Measurements from ENCODE around the gene SCNN1A. TPM values are rescaled to one million over a fixed set of nuclear protein-coding genes. Genes with fewer than 3 reads are reported as not detected.
A peak's percentile ranks its signal among the peaks of the same experiment; 100 is the strongest.
"Not testable (repeated sequence)": the region's sequence is repeated elsewhere in the genome, so short reads cannot be mapped to it uniquely, and the experiment has no call there.

SCNN1A gene
- total and polyA plus RNA-seq, 9 donors: 0.17 to 4.1 (median 0.24) TPM; not detected in 2

DNA sequence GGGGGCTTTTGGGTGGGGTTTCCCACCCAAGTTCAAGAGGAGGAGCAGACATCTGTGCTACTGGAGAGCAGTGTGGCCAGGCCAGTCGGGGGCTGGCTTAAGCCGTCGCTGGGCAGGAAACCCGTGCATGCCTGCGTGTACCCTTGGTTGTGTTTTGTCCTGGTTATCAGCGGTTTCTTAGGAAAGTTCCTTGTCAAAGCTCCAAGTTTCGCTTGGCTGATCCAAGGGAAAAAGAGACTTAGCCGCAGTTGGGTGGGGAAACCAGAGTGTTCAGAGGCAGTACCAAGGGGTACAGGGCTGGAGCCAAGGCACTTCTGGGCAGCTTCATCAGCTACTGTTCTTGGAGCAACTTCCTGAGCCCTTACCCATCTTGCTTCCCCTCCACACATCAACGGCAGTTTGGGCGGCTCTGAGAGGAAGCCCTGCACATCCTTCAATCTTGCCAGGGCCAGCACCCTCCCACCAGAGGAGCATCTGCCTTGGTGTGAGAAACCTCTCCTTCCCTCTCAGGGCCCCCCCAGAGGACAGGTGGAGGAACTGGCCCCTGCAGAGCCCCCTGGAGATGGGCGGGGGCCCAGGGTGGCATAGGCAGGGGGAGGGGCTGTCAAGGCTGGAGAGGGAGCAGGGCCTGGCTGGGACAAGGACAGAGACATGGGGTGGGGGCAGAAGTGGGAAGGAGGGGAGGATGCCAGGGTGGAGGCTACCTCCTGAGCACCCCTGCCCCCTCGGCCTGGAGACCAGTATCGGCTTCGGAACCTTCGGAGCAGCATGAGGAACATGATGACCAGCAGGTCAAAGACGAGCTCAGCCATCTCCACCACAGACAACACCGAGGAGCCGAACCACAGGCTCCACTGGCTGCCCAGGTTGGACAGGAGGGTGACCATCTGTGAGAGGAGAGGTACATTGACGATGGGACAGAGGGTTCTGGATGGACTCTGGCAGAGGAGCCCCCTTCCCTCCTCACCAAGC, 27.7 kb downstream of the SCNN1A start:
- no peaks in the 10 kb centered on the region for H3K27me3 ChIP-seq (ENCODE audit: control insufficient read depth, insufficient read depth, low read length)
- no peaks in the 10 kb centered on the region for H3K9me3 ChIP-seq (replicated peaks; ENCODE audit: control insufficient read depth, low read depth, low read length)
- peak overlapping the region; percentile 37 for H3K27ac ChIP-seq (ENCODE audit: low read length)
- H3K36me3 ChIP-seq (ENCODE audit: control insufficient read depth, insufficient read depth, low read length): no peaks in the 10 kb centered on the region
- peak; percentile 87 for DNase-seq
- WGBS (ENCODE audit: insufficient coverage): 50% methylated on average over 8 of the region's 19 CpGs
- no peak overlapping the region for H3K4me3 ChIP-seq (ENCODE audit: low read length)
- H3K4me1 ChIP-seq (ENCODE audit: control insufficient read depth, insufficient read depth, low read length): peaks cover 26% of the 10 kb centered on the region

- no peaks in the 10 kb centered on the region for H3K9me3 ChIP-seq (replicated peaks; ENCODE audit: control insufficient read depth, low read depth, low read length)
- WGBS (ENCODE audit: insufficient coverage): 97% methylated on average over 6 of the region's 8 CpGs
- no peak overlapping the region for H3K27ac ChIP-seq (ENCODE audit: low read length)
- no peaks in the 10 kb centered on the region for H3K36me3 ChIP-seq (ENCODE audit: control insufficient read depth, insufficient read depth, low read length)
- no peak for DNase-seq
- no peaks in the 10 kb centered on the region for H3K27me3 ChIP-seq (ENCODE audit: control insufficient read depth, insufficient read depth, low read length)
- H3K4me3 ChIP-seq (ENCODE audit: low read length): no peak overlapping the region
- H3K4me1 ChIP-seq (ENCODE audit: control insufficient read depth, insufficient read depth, low read length): peaks cover 28% of the 10 kb centered on the region
Measured at GRCh38 chr12:6346942-6347341, 28.4 kb downstream of the SCNN1A start.

DNA sequence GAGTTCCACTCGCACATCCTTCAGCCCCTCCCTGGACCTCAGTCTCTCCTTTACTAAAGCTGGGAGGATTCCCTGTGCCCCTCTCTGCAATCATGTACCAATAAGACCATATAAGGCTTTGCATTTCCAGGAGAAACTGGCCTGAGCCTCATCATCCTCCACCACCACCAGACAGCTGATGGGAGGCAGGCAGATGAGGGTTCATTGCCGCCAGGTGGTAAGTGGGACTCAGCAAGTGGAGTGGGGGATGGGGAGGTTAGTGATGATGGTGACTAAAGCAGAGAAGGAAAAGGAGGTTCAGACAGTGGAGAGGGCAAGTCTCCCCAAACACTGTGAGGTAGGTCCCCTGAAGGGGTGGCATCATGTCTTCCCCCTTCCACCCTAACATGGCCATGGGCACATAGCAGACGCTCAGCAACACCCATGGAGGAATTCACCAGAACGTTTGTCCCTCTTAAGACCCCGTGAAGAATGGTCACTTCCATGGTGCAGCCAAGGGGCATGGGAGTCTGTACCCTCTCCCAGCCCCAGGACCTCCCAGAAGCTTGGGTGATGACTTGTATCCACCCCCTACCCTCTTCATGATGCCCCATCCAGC, 29.0 kb downstream of the SCNN1A start:
- H3K27ac ChIP-seq (ENCODE audit: low read length): no peak overlapping the region
- 88% methylated on average over 3 of the region's 5 CpGs for WGBS (ENCODE audit: insufficient coverage)

DNA sequence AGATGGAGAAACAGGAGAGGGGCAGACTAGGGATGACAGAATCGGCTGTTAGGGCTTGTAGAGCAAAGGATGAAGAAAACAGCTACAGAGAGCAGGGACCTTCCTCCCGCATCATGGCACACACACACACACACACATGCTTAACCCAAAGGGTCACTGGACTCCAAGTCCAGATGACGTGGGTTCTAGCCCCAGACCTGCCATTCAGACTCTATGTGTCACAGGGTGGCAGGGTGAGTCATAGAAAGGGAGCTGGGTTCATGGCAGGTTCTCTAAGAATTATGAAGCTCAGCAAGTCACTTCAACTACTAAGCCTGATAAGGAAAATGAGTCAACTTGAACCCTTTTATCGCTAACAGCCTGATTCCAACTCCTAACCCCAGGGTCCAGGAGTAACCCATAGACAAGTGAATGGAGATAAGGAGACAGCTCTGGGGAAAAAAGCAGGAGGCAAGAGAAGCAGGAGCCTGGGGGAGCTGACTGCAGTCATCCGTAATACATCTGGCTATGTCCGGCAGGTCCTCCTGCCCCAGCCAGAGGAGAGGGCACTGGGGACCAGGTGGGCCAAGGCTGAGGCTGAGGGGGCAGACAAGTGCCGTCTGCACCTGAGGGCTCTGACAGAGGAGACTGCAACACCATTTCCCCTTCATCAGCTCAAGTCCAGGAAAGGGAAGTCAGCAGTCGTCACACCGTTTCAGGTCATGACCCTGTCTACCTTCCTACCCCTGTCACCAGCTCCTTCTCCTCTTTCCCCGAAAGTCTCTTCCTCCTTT, 29.9 kb downstream of the SCNN1A start:
- H3K27ac ChIP-seq (ENCODE audit: low read length): no peak overlapping the region
- DNase-seq: peak; percentile 16
- no peaks in the 10 kb centered on the region for H3K27me3 ChIP-seq (ENCODE audit: control insufficient read depth, insufficient read depth, low read length)
- no peaks in the 10 kb centered on the region for H3K9me3 ChIP-seq (replicated peaks; ENCODE audit: control insufficient read depth, low read depth, low read length)
- peaks cover 35% of the 10 kb centered on the region for H3K4me1 ChIP-seq (ENCODE audit: control insufficient read depth, insufficient read depth, low read length)
- H3K4me3 ChIP-seq (ENCODE audit: low read length): no peak overlapping the region
- 55% methylated on average over 5 of the region's 10 CpGs for WGBS (ENCODE audit: insufficient coverage)
- no peaks in the 10 kb centered on the region for H3K36me3 ChIP-seq (ENCODE audit: control insufficient read depth, insufficient read depth, low read length)

More for the DNA sequence above, 29.0 kb downstream of the SCNN1A start:
- H3K27me3 ChIP-seq (ENCODE audit: control insufficient read depth, insufficient read depth, low read length): no peaks in the 10 kb centered on the region
- H3K4me3 ChIP-seq (ENCODE audit: low read length): no peak overlapping the region
- H3K36me3 ChIP-seq (ENCODE audit: control insufficient read depth, insufficient read depth, low read length): no peaks in the 10 kb centered on the region
- DNase-seq: no peak
- H3K4me1 ChIP-seq (ENCODE audit: control insufficient read depth, insufficient read depth, low read length): peaks cover 29% of the 10 kb centered on the region
- H3K9me3 ChIP-seq (replicated peaks; ENCODE audit: control insufficient read depth, low read depth, low read length): no peaks in the 10 kb centered on the region

DNA sequence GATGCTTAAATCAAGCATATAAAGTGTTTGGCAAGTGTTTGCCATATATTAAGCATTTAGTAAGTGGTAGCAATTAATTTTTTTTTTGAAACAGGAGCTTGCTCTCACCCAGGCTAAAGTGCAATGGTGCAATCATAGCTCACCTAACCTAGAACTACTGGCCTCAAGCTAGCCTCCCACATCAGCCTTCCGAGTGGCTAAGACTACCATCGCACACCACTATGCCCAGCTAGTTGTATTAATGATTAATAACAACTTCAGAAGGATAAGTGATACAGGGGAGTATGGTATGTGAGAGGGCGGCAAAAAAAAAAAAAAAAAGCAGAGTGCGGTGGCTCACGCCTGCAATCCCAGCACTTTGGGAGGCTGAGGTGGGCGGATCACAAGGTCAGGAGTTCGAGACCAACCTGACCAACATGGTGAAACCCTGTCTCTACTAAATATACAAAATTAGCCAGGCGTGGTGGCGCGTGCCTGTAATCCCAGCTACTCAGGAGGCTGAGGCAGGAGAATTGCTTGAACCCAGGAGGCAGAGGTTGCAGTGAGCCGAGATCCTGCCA, 31.2 kb downstream of the SCNN1A start:
- H3K4me3 ChIP-seq (ENCODE audit: low read length); H3K9me3 ChIP-seq (replicated peaks; ENCODE audit: control insufficient read depth, low read depth, low read length); H3K27me3 ChIP-seq (ENCODE audit: control insufficient read depth, insufficient read depth, low read length); H3K27ac ChIP-seq (ENCODE audit: low read length); H3K36me3 ChIP-seq (ENCODE audit: control insufficient read depth, insufficient read depth, low read length); DNase-seq: not testable (repeated sequence)
- 93% methylated on average over 5 of the region's 11 CpGs for WGBS (ENCODE audit: insufficient coverage)
- peaks cover 48% of the 10 kb centered on the region for H3K4me1 ChIP-seq (ENCODE audit: control insufficient read depth, insufficient read depth, low read length)

- no peak overlapping the region for H3K4me3 ChIP-seq (ENCODE audit: low read length)
- no peaks in the 10 kb centered on the region for H3K9me3 ChIP-seq (replicated peaks; ENCODE audit: control insufficient read depth, low read depth, low read length)
- H3K27me3 ChIP-seq (ENCODE audit: control insufficient read depth, insufficient read depth, low read length): no peaks in the 10 kb centered on the region
- peak; percentile 51 for DNase-seq
- peaks cover 54% of the 10 kb centered on the region for H3K4me1 ChIP-seq (ENCODE audit: control insufficient read depth, insufficient read depth, low read length)
- WGBS (ENCODE audit: insufficient coverage): no CpG with 5 or more reads among the region's 5 CpGs
- peak overlapping the region; percentile 3 for H3K27ac ChIP-seq (ENCODE audit: low read length)
- H3K36me3 ChIP-seq (ENCODE audit: control insufficient read depth, insufficient read depth, low read length): no peaks in the 10 kb centered on the region
Measured at GRCh38 chr12:6343518-6343917, 31.8 kb downstream of the SCNN1A start.

DNA sequence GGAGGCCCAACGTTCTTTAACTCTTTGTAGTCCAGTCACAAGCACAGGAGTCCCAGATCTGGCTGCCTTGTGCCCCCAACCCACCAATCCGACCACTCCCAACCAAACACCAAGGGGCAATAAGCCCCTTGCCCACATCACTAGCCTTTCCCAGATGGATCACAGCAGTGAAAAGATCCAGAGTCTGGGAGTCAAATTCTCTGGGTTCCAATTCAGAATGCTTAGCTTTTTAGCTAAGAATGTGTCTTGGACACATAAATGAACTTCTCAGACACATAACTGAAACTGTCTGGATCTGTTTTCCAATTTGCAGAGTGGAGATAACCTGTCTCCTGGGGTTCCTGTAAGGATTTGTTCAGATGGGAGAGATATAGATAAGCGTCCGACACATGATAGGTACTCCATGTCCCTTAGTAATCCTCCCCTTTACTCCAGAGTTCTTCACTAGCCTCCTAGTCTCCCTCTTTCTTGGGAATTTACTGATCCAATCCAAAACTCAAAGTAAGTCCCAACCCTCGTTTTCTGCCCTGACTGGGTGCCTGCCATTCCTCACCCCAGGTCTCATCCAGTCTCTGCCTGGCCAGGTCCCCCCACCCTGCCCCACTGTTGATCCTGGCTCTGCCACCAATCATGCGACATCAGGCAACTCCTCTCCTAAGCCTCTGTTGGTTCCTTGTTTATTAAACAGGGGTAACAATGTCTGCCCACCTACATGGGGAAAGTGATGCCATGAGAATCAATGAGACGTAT, 33.0 kb downstream of the SCNN1A start:
- 48% methylated on average over 4 of the region's 7 CpGs for WGBS (ENCODE audit: insufficient coverage)
- peaks cover 2% of the 10 kb centered on the region for H3K36me3 ChIP-seq (ENCODE audit: control insufficient read depth, insufficient read depth, low read length)
- H3K9me3 ChIP-seq (replicated peaks; ENCODE audit: control insufficient read depth, low read depth, low read length): no peaks in the 10 kb centered on the region
- no peak for DNase-seq
- H3K27ac ChIP-seq (ENCODE audit: low read length): peak overlapping the region; percentile 97
- H3K4me1 ChIP-seq (ENCODE audit: control insufficient read depth, insufficient read depth, low read length): peaks cover 59% of the 10 kb centered on the region
- no peaks in the 10 kb centered on the region for H3K27me3 ChIP-seq (ENCODE audit: control insufficient read depth, insufficient read depth, low read length)
- H3K4me3 ChIP-seq (ENCODE audit: low read length): peak overlapping the region; percentile 99

DNA sequence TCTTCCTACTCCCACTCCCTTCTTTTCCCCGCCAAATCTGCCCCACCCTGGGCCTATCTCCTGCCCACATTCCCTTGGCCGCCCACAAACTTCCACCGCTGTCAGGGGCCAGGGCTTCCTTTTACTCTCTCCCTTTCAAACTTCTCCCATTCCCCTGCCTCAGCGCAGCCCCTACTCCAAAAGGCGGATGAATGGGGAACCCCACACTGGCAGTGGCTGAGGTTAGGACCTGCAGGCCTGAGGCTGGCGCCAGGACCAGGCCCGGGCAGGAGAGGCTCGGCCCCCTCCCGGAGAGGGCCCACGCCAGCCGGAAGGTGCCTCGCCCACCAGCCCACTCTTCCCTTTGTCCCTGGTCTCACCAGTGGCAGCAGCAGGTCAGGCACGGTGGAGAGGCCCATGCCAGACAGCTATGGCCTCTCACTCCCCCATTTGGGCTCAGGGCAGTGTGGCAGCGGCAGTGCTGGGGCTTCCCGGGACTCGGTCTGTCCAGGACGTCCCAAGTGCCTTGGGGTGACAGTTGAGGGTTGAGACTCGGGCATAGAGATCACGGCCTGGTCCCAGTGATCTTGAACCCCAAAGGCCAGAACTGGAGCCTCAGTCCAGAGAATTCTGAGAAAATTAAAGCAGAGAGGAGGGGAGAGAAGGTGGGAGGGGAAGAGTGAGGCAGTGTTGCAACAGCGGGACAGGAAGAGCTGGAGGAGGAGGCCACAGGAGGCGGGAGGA, 33.8 kb downstream of the SCNN1A start, which contains the start of gene TNFRSF1A:
TNFRSF1A (minus strand) TSS at position 660 of the 723 bp plus-strand sequence; CDS start at position 398, 262 bp downstream.
- 0% methylated on average over 19 of the region's 21 CpGs for WGBS (ENCODE audit: insufficient coverage)
- H3K36me3 ChIP-seq (ENCODE audit: control insufficient read depth, insufficient read depth, low read length): peaks cover 2% of the 10 kb centered on the region
- peaks cover 66% of the 10 kb centered on the region for H3K4me1 ChIP-seq (ENCODE audit: control insufficient read depth, insufficient read depth, low read length)
- DNase-seq: peak; percentile 94
- peak within 1 kb of the TSS; percentile 97 for H3K27ac ChIP-seq (ENCODE audit: low read length)
- H3K9me3 ChIP-seq (replicated peaks; ENCODE audit: control insufficient read depth, low read depth, low read length): no peaks in the 10 kb centered on the region
- H3K27me3 ChIP-seq (ENCODE audit: control insufficient read depth, insufficient read depth, low read length): no peaks in the 10 kb centered on the region
- peak within 1 kb of the TSS; percentile 99 for H3K4me3 ChIP-seq (ENCODE audit: low read length)

Data from muscle of leg (tissue), 11 donors.